SK-N-SH treated with all-trans-retinoic acid at 6 μM for 48 hours (cell line): ENCODE data around the gene ROCK2.
A peak's percentile ranks its signal among the peaks of the same experiment; 100 is the strongest.
"Not testable (repeated sequence)": the region's sequence is repeated elsewhere in the genome, so short reads cannot be mapped to it uniquely, and the experiment has no call there.

Source experiments
- ATAC-seq: fragments of 200-7000 bp; cut with Tn5 transposase; 3 replicates; pipeline ENCODE4 v1.9.1; 2020; ENCODE audit warnings: mild to moderate bottlenecking, moderate library complexity
- ARNTL ChIP-seq: fragments of 450-650 bp; formaldehyde crosslinking; IDR thresholded peaks from 2 replicates; pipeline ENCODE4 v1.5.0; 2020; ENCODE audit warnings: low read depth, mild to moderate bottlenecking, moderate library complexity, borderline replicate concordance
- CSDC2 ChIP-seq: fragments of 250-450 bp; sonication (Bioruptor Pico); IDR thresholded peaks from 2 replicates; pipeline ENCODE4 v1.5.0; 2020; ENCODE audit warnings: mild to moderate bottlenecking, moderate library complexity
- CSRNP3 ChIP-seq: fragments of 250-450 bp; sonication (Bioruptor Pico); IDR thresholded peaks from 2 replicates; pipeline ENCODE4 v1.5.1; 2021; ENCODE audit warnings: mild to moderate bottlenecking, moderate library complexity
- ESRRG ChIP-seq: fragments of 250-450 bp; sonication (Bioruptor Pico); IDR thresholded peaks from 2 replicates; pipeline ENCODE4 v1.6.1; 2021; ENCODE audit warnings: mild to moderate bottlenecking
- GLIS3 ChIP-seq: fragments of 250-450 bp; sonication (Bioruptor Pico); IDR thresholded peaks from 2 replicates; pipeline ENCODE4 v1.5.0; 2020; ENCODE audit warnings: mild to moderate bottlenecking, moderate library complexity
- ISL1 ChIP-seq: fragments of 250-450 bp; sonication (Bioruptor Pico); IDR thresholded peaks from 2 replicates; pipeline ENCODE4 v2.1.2; 2022; ENCODE audit warnings: mild to moderate bottlenecking, moderate library complexity
- OSR1 ChIP-seq: fragments of 250-450 bp; sonication (Bioruptor Pico); IDR thresholded peaks from 2 replicates; pipeline ENCODE4 v1.8.0; 2022; ENCODE audit warnings: moderate library complexity, mild to moderate bottlenecking, inconsistent platforms
- PATZ1 ChIP-seq: fragments of 250-450 bp; sonication (Bioruptor Pico); IDR thresholded peaks from 2 replicates; pipeline ENCODE4 v1.8.0; 2020; ENCODE audit warnings: mild to moderate bottlenecking, moderate library complexity, borderline replicate concordance
- POU6F1 ChIP-seq: fragments of 250-450 bp; sonication (Bioruptor Pico); IDR thresholded peaks from 2 replicates; pipeline ENCODE4 v1.8.0; 2021; ENCODE audit warnings: low read depth, mild to moderate bottlenecking, moderate library complexity, borderline replicate concordance
- RARB ChIP-seq: fragments of 250-450 bp; sonication (Bioruptor Pico); IDR thresholded peaks from 2 replicates; pipeline ENCODE4 v1.8.0; 2021; ENCODE audit warnings: mild to moderate bottlenecking, moderate library complexity
- SNAI2 ChIP-seq: fragments of 250-450 bp; sonication (Bioruptor Pico); IDR thresholded peaks from 2 replicates; pipeline ENCODE4 v1.5.0; 2020; ENCODE audit warnings: mild to moderate bottlenecking, moderate library complexity
- TCF4 ChIP-seq: fragments of 250-450 bp; sonication (Bioruptor Pico); IDR thresholded peaks from 2 replicates; pipeline ENCODE4 v1.8.0; 2021; ENCODE audit warnings: mild to moderate bottlenecking, moderate library complexity, borderline replicate concordance
- TOX ChIP-seq: fragments of 250-450 bp; sonication (Bioruptor Pico); IDR thresholded peaks from 2 replicates; pipeline ENCODE4 v1.8.0; 2021; ENCODE audit warnings: mild to moderate bottlenecking, moderate library complexity, borderline replicate concordance
- TSHZ2 ChIP-seq: fragments of 250-450 bp; sonication (Bioruptor Pico); IDR thresholded peaks from 2 replicates; pipeline ENCODE4 v1.5.0; 2020; ENCODE audit warnings: mild to moderate bottlenecking, moderate library complexity
- ZC3H10 ChIP-seq: fragments of 250-450 bp; sonication (Bioruptor Pico); IDR thresholded peaks from 2 replicates; pipeline ENCODE4 v1.5.1; 2021; ENCODE audit warnings: mild to moderate bottlenecking, moderate library complexity
- ZFP3 ChIP-seq: fragments of 250-450 bp; sonication (Bioruptor Pico); IDR thresholded peaks from 2 replicates; pipeline ENCODE4 v1.5.0; 2020; ENCODE audit warnings: mild to moderate bottlenecking, moderate library complexity
- ZFP30 ChIP-seq: fragments of 450-650 bp; formaldehyde crosslinking; IDR thresholded peaks from 2 replicates; pipeline ENCODE4 v1.5.0; 2022; ENCODE audit warnings: mild to moderate bottlenecking, moderate library complexity
- ZNF565 ChIP-seq: fragments of 450-650 bp; formaldehyde crosslinking; conservative IDR thresholded peaks from 2 replicates; pipeline ENCODE4 v1.5.0; 2020; ENCODE audit warnings: low read depth, mild to moderate bottlenecking, moderate library complexity
- ZNF8 ChIP-seq: fragments of 450-650 bp; formaldehyde crosslinking; IDR thresholded peaks from 2 replicates; pipeline ENCODE4 v1.5.0; 2020; ENCODE audit warnings: mild to moderate bottlenecking, moderate library complexity

Gene ROCK2

GRCh38 chr2:11174222-11174621, 170.2 kb downstream of the ROCK2 start:
- no peak for ATAC-seq
- TF ChIP-seq GLIS3 (no peak), TOX (no peak), ESRRG (CRISPR knock-in tag) (no peak), ISL1 (CRISPR knock-in tag) (no peak), CSDC2 (CRISPR knock-in tag) (no peak), RARB (CRISPR knock-in tag) (no peak), ZFP3 (no peak), TSHZ2 (CRISPR knock-in tag) (no peak)
- TF ChIP-seq, all 23 proteins: peak for 0

GRCh38 chr2:11169333-11169732, 175.1 kb downstream of the ROCK2 start:
- ATAC-seq = peak; percentile 44
- no peak for TF ChIP-seq ARNTL
- TF ChIP-seq CSDC2 (CRISPR knock-in tag) = no peak

- TF ChIP-seq ESRRG (CRISPR knock-in tag) (no peak), POU6F1 (CRISPR knock-in tag) (no peak), CSRNP3 (CRISPR knock-in tag) (no peak), PATZ1 (CRISPR knock-in tag) (no peak), TCF4 (CRISPR knock-in tag) (no peak), CSDC2 (CRISPR knock-in tag) (no peak), ISL1 (CRISPR knock-in tag) (no peak), ZC3H10 (CRISPR knock-in tag) (no peak), ARNTL (no peak)
- ATAC-seq = peak; percentile 37
Observed at GRCh38 chr2:11168488-11168887, 175.9 kb downstream of the ROCK2 start.

- ATAC-seq = no peak
- no peak for TF ChIP-seq ZC3H10 (CRISPR knock-in tag)
- TF ChIP-seq PATZ1 (CRISPR knock-in tag) = no peak
- no peak for TF ChIP-seq CSDC2 (CRISPR knock-in tag)
- TF ChIP-seq ZNF565 (CRISPR knock-in tag) = no peak
- TF ChIP-seq SNAI2 (CRISPR knock-in tag) = no peak
- no peak for TF ChIP-seq POU6F1 (CRISPR knock-in tag)
- TF ChIP-seq ZNF8 (CRISPR knock-in tag) = no peak
- no peak for TF ChIP-seq RARB (CRISPR knock-in tag)
- TF ChIP-seq ESRRG (CRISPR knock-in tag) = no peak
- no peak for TF ChIP-seq ZFP30
- no peak for TF ChIP-seq OSR1 (CRISPR knock-in tag)
Observed at GRCh38 chr2:11166476-11166875, 178.0 kb downstream of the ROCK2 start.

- ATAC-seq = not testable (repeated sequence)
Observed at GRCh38 chr2:11165046-11165445, 179.4 kb downstream of the ROCK2 start.
